Fibroblast of the aortic adventitia (primary cell): Measurements from ENCODE around the gene THSD7A. TPM values are rescaled to one million over a fixed set of nuclear protein-coding genes. Genes with fewer than 3 reads are reported as not detected.

ENCODE experiments used
- DNase-seq: peaks from one replicate; pipeline ENCODE4 v3.0.0-alpha.2; 2010; ENCODE audit warnings: low read depth
- H3K4me3 ChIP-seq: 2 replicates; pipeline ENCODE4 v1.5.1; 2011; ENCODE audit warnings: low read depth, mild to moderate bottlenecking, control low read depth, low read length, moderate library complexity
- total RNA-seq: library from RNA; depleted of rRNA; stranded (reverse); fragments of >200 nt; gene quantifications from 2 replicates; pipeline ENCODE4 v1.2.3, GENCODE V29; 2012; ENCODE audit warnings: low replicate concordance
- TF ChIP-seq, protein P1 (sequence below): IDR thresholded peaks from 2 replicates; pipeline ENCODE4 v1.5.1; 2011; ENCODE audit warnings: mild to moderate bottlenecking, low read length, control low read depth, inconsistent platforms; ENCODE audit not compliant: insufficient read depth

THSD7A gene
- total RNA-seq, 1 donor = 2.5 TPM

DNA sequence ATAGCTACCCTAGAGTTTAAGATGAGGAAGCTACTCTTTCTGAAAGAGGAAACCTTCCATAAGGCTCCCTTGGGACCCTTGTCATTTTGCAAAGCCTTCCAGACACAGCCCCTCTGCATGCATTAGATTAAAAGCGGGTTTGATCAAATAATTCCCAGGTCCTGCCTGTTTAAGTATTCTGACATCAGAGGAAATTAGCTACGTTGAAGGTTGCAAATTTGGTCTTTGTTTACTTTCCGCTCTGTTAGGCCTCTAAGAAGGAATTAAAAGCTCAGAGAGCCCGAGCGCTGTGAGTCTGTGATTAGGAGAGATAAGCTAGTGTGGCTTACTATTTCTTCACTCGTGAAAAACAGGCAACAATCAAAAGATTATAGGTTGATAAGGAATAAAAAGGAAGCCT is 1.4 kb upstream of the THSD7A start:
- no peak for DNase-seq
- TF ChIP-seq, protein P1, sequence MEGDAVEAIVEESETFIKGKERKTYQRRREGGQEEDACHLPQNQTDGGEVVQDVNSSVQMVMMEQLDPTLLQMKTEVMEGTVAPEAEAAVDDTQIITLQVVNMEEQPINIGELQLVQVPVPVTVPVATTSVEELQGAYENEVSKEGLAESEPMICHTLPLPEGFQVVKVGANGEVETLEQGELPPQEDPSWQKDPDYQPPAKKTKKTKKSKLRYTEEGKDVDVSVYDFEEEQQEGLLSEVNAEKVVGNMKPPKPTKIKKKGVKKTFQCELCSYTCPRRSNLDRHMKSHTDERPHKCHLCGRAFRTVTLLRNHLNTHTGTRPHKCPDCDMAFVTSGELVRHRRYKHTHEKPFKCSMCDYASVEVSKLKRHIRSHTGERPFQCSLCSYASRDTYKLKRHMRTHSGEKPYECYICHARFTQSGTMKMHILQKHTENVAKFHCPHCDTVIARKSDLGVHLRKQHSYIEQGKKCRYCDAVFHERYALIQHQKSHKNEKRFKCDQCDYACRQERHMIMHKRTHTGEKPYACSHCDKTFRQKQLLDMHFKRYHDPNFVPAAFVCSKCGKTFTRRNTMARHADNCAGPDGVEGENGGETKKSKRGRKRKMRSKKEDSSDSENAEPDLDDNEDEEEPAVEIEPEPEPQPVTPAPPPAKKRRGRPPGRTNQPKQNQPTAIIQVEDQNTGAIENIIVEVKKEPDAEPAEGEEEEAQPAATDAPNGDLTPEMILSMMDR = no peak
- no peak overlapping the region for H3K4me3 ChIP-seq

GRCh38 chr7:11831156-11831735 is 752 bp downstream of the THSD7A start:
- TF ChIP-seq, protein P1 = peak; percentile 6
- DNase-seq = peak; percentile 7
- peak overlapping the region; percentile 67 for H3K4me3 ChIP-seq

- peak overlapping the region; percentile 67 for H3K4me3 ChIP-seq
- DNase-seq = peak; percentile 8
- TF ChIP-seq, protein P1 = no peak
Observed at GRCh38 chr7:11830582-11831155, 1.3 kb downstream of the THSD7A start.

GRCh38 chr7:11829954-11830353 is 2.0 kb downstream of the THSD7A start:
- no peak overlapping the region for H3K4me3 ChIP-seq
- TF ChIP-seq, protein P1 = no peak
- no peak for DNase-seq

DNA sequence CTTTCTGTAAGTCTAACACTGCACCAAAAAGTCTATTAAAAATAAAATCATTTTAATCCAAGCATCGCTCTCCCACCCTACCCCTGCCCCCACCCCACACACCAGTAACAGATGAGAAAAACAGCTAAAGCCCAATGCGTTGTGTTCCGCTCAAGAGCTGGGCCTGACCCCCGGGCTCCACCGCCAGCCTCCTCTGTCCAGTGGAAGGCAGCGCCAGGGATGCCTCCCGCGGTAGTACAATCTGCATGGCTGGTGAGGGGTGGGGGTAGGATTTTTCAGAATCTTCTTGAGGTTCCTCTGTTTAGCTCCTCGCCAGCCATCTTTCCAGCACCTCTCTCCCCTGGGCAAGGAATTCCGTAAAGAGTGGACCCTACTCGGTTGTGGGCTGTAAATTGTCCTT is 12.1 kb downstream of the THSD7A start:
- H3K4me3 ChIP-seq = no peak overlapping the region
- no peak for DNase-seq
- TF ChIP-seq, protein P1 = no peak

DNA sequence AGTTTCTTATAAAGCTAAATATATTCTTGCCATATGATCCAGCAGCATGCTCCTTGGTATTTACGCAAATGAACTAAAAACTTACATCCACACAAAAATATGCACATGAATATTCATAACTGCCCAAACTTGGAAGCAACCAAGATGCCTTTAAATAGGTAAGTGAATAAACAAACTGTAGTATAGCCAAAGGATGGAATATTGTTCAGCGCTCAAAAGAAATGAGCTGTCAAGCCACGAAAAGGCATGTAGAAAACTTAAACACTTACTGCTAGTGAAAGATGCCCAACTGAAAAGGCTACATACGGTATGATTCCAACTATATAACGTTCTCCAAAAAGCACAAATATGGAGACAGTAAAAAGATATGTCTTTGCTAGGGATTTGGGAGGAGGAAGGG is 12.7 kb downstream of the THSD7A start:
- no peak overlapping the region for H3K4me3 ChIP-seq
- TF ChIP-seq, protein P1 = no peak
- DNase-seq = no peak

- no peak for DNase-seq
- H3K4me3 ChIP-seq = no peak overlapping the region
- TF ChIP-seq, protein P1 = no peak
Observed at GRCh38 chr7:11818281-11818680, 13.7 kb downstream of the THSD7A start.
